Osteoblast (primary cell): ENCODE results near the gene TMOD4. TPM values are rescaled to one million over a fixed set of nuclear protein-coding genes. Genes with fewer than 3 reads are reported as not detected.

Experiments
- DNase-seq: peaks from one replicate; pipeline ENCODE4 v3.0.0; 2011; ENCODE audit warnings: low spot score, mixed read lengths; ENCODE audit not compliant: insufficient read length; ENCODE audit errors: missing footprints
- H2AFZ ChIP-seq: 2 replicates; pipeline ENCODE4 v1.6.0; 2011; ENCODE audit warnings: mild to moderate bottlenecking, low read length
- H3K27ac ChIP-seq: 2 replicates; pipeline ENCODE4 v1.5.1; 2011; ENCODE audit warnings: mild to moderate bottlenecking, low read depth, low read length, moderate library complexity
- H3K27me3 ChIP-seq: 2 replicates; pipeline ENCODE4 v1.6.0; 2012; ENCODE audit warnings: mild to moderate bottlenecking, control low read depth, inconsistent platforms, low read length, moderate library complexity; ENCODE audit not compliant: insufficient read depth
- H3K36me3 ChIP-seq: 2 replicates; pipeline ENCODE4 v1.5.1; 2011; ENCODE audit warnings: mild to moderate bottlenecking, low read length, control low read depth, moderate library complexity; ENCODE audit not compliant: insufficient read depth
- H3K4me1 ChIP-seq: 2 replicates; pipeline ENCODE4 v1.5.1; 2011; ENCODE audit warnings: mild to moderate bottlenecking, low read length, control low read depth, moderate library complexity; ENCODE audit not compliant: insufficient read depth
- H3K4me2 ChIP-seq: 2 replicates; pipeline ENCODE4 v1.6.0; 2011; ENCODE audit warnings: mild to moderate bottlenecking, low read length; ENCODE audit not compliant: insufficient read depth
- H3K4me3 ChIP-seq: fragments of 200-600 bp; sonication (generic); 3 replicates; pipeline ENCODE4 v1.5.1; 2012; ENCODE audit warnings: mild to moderate bottlenecking, low read length, inconsistent platforms; ENCODE audit not compliant: insufficient read depth
- H3K79me2 ChIP-seq: 2 replicates; pipeline ENCODE4 v1.6.0; 2012; ENCODE audit warnings: mild to moderate bottlenecking, low read length, control low read depth, inconsistent platforms; ENCODE audit not compliant: insufficient read depth
- H3K9me3 ChIP-seq: 2 replicates; pipeline ENCODE4 v1.5.1; 2011; ENCODE audit warnings: low read depth, low read length, control low read depth
- H4K20me1 ChIP-seq: 2 replicates; pipeline ENCODE4 v1.6.0; 2012; ENCODE audit warnings: mild to moderate bottlenecking, low read length, control low read depth; ENCODE audit not compliant: insufficient read depth
- CTCF ChIP-seq: IDR thresholded peaks from 2 replicates; pipeline ENCODE4 v1.5.1; 2011; ENCODE audit warnings: mild to moderate bottlenecking, low read depth, low read length, moderate library complexity; ENCODE audit errors: extremely low read depth
- total RNA-seq: library from RNA; depleted of rRNA; stranded (reverse); fragments of >200 nt; gene quantifications from 2 replicates; pipeline ENCODE4 v1.2.3, GENCODE V29; 2012

The TMOD4 gene
- total RNA-seq, 1 donor: 0.36 TPM

- no peak for DNase-seq
- peak overlapping the region; percentile 83 for H3K4me3 ChIP-seq
- TF ChIP-seq CTCF: no peak
- H4K20me1 ChIP-seq: peaks cover 2% of the 10 kb centered on the region
- peak overlapping the region; percentile 58 for H3K27ac ChIP-seq
- no peaks in the 10 kb centered on the region for H3K36me3 ChIP-seq
- H3K79me2 ChIP-seq: no peaks in the 10 kb centered on the region
- peaks cover 11% of the 10 kb centered on the region for H3K27me3 ChIP-seq
- H3K4me1 ChIP-seq: peaks cover 16% of the 10 kb centered on the region
- no peaks in the 10 kb centered on the region for H3K9me3 ChIP-seq
- H3K4me2 ChIP-seq: peak overlapping the region; percentile 85
- peak overlapping the region; percentile 93 for H2AFZ ChIP-seq
Observed at GRCh38 chr1:151147132-151147503, 28.7 kb downstream of the TMOD4 start.

- H3K27ac ChIP-seq: peak within 1 kb of the TSS; percentile 58
- no peaks in the 10 kb centered on the region for H3K79me2 ChIP-seq
- H4K20me1 ChIP-seq: peaks cover 2% of the 10 kb centered on the region
- no peaks in the 10 kb centered on the region for H3K36me3 ChIP-seq
- peak within 1 kb of the TSS; percentile 93 for H2AFZ ChIP-seq
- DNase-seq: peak; percentile 98
- peak within 1 kb of the TSS; percentile 83 for H3K4me3 ChIP-seq
- peaks cover 16% of the 10 kb centered on the region for H3K4me1 ChIP-seq
- no peaks in the 10 kb centered on the region for H3K9me3 ChIP-seq
- no peak for TF ChIP-seq CTCF
- H3K4me2 ChIP-seq: peak within 1 kb of the TSS; percentile 85
- H3K27me3 ChIP-seq: peaks cover 11% of the 10 kb centered on the region
Observed at GRCh38 chr1:151146412-151147131, 29.2 kb downstream of the TMOD4 start, which contains the start of gene SEMA6C. SEMA6C (minus strand) TSS chr1:151146631; CDS start chr1:151142621, 4,010 bp downstream.

GRCh38 chr1:151146072-151146411, 29.7 kb downstream of the TMOD4 start:
- H3K4me2 ChIP-seq: peak overlapping the region; percentile 85
- no peaks in the 10 kb centered on the region for H3K9me3 ChIP-seq
- H4K20me1 ChIP-seq: peaks cover 2% of the 10 kb centered on the region
- no peaks in the 10 kb centered on the region for H3K79me2 ChIP-seq
- no peak for TF ChIP-seq CTCF
- H3K4me1 ChIP-seq: peaks cover 16% of the 10 kb centered on the region
- H3K36me3 ChIP-seq: no peaks in the 10 kb centered on the region
- peak overlapping the region; percentile 83 for H3K4me3 ChIP-seq
- H2AFZ ChIP-seq: peak overlapping the region; percentile 78
- DNase-seq: peak; percentile 80
- no peak overlapping the region for H3K27ac ChIP-seq
- peaks cover 11% of the 10 kb centered on the region for H3K27me3 ChIP-seq

- Histone ChIP-seq H3K9me3 (no peaks in the 10 kb centered on the region), H4K20me1 (peaks cover 2% of the 10 kb centered on the region), H3K79me2 (no peaks in the 10 kb centered on the region), H3K36me3 (no peaks in the 10 kb centered on the region), H3K4me3 (peak overlapping the region; percentile 83), H3K4me2 (peak overlapping the region; percentile 85), H3K4me1 (peaks cover 16% of the 10 kb centered on the region), H2AFZ (peak overlapping the region; percentile 78), H3K27ac (no peak overlapping the region), H3K27me3 (peaks cover 11% of the 10 kb centered on the region)
- DNase-seq: no peak
- no peak for TF ChIP-seq CTCF
Observed at GRCh38 chr1:151145304-151146071, 30.3 kb downstream of the TMOD4 start.
